ENCODE results near the gene INVS.

GRCh38 chr9:100084734-100085133 is 14.3 kb upstream of the INVS start:
- TF ChIP-seq CTCF (IDR thresholded peaks at IDR 0.05; ENCODE audit: low read length), result no peak
- no peak for TF ChIP-seq EZH2 (optimal IDR thresholded peaks at IDR 0.05; ENCODE audit: low read depth, low read length)
